GM15510 (cell line): ENCODE results near the gene AMIGO3.

Source experiments
- POLR2A ChIP-seq: IDR thresholded peaks from 3 replicates; pipeline ENCODE4 v1.6.1; 2011; ENCODE audit warnings: borderline replicate concordance; ENCODE audit not compliant: insufficient read length; ENCODE audit errors: extremely low read depth

The AMIGO3 gene

DNA sequence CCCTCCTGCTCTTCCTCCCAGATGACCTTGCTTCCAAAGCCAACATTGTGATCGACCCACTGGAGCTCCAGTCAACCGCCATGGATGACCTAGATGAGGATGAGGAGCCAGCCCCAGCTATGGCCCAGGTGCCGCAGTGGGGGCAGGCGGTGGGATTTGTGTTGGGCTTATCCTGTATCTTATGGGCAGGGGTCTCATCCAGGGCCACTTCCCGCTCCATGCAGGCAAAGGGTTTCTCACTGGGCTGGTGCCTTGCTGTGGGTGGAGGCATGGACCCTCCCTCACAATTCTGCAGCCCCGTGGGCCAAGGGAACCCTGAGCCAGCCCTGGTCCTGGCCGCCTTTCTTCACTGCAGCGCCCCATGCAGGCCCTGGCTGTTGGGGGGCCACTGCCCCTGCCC is 14.9 kb downstream of the AMIGO3 start:
- TF ChIP-seq POLR2A = no peak

GRCh38 chr3:49703956-49704355 is 15.5 kb downstream of the AMIGO3 start:
- no peak for TF ChIP-seq POLR2A

DNA sequence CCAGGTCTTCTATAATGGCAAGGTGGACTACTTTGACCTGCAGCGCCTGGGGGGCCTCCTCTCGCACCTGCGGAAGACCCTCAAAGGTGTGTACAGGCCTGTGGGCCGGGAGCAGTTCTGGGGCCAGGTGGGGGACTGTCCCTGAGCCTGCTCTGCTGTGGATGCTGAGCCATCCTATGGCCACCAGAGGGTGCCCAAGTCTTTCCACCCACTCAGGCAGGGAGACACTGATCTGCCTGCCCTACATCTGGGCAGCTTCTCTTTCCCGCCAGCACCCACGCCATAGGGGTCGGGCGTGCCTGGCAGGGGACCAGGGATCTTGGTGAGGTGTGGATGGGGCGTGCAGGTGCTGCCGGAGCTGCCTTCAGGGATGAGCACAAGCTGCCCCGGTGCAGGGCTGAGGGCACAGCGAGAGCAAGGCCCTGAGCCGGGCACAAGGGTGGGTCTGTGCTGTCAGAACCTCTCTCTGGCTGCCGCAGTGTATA is 16.0 kb downstream of the AMIGO3 start:
- TF ChIP-seq POLR2A = no peak

GRCh38 chr3:49702672-49703071 is 16.8 kb downstream of the AMIGO3 start:
- no peak for TF ChIP-seq POLR2A

GRCh38 chr3:49701388-49702077 is 18.0 kb downstream of the AMIGO3 start:
- no peak for TF ChIP-seq POLR2A

DNA sequence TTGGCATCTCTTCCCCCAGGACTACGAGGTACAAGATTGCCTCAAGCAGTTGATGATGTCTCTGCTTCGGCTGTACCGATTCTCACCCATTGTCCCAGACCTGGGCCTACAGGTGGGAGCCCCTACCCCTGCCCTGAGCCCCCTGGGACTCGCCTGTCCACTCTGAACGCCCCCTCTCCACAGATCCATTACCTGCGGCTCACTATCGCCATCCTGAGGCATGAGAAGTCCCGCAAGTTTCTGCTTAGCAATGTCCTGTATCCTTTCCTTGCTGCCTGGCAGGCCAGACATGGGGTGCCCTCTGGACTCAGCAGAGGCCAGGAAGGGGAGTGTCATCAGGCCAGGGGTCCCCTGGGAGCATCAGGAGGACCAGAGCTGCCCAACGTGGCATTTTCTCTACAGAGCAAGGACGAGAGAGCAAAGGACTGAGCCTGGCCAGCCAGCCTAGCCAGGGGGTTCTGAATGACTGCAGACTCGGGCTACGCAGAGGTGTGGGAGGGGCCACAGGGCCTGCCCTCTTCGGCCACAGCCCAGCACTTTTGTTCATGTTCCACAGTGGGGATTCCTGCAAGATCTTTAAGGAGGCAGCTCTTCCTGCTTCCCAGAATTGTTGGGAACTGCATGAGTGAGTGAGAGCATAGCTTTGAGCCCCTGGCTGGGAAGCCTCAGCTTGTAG is 18.9 kb downstream of the AMIGO3 start:
- no peak for TF ChIP-seq POLR2A

DNA sequence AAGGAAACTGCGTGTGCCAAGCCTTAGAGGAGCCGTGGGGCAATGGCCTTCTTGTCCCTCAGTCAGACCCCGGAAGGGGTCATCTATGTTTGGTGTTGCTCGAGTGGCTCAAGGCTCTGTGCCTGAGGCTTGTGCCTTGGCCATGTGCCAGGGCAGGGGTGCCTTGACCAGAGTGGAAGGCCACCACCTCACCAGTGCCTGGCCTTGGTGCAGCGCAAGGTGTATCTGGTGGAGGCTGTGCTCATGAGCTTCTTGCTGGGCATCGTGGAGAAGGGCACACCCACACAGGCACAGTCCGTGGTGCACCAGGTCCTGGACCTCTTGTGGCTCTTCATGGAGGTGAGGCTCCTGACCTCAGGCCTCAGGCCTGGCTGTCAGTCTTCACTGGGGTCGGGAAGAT is 19.5 kb downstream of the AMIGO3 start:
- TF ChIP-seq POLR2A = no peak

- no peak for TF ChIP-seq POLR2A
These were observed 20.1 kb downstream of the AMIGO3 start for GRCh38 chr3:49699281-49699979.

DNA sequence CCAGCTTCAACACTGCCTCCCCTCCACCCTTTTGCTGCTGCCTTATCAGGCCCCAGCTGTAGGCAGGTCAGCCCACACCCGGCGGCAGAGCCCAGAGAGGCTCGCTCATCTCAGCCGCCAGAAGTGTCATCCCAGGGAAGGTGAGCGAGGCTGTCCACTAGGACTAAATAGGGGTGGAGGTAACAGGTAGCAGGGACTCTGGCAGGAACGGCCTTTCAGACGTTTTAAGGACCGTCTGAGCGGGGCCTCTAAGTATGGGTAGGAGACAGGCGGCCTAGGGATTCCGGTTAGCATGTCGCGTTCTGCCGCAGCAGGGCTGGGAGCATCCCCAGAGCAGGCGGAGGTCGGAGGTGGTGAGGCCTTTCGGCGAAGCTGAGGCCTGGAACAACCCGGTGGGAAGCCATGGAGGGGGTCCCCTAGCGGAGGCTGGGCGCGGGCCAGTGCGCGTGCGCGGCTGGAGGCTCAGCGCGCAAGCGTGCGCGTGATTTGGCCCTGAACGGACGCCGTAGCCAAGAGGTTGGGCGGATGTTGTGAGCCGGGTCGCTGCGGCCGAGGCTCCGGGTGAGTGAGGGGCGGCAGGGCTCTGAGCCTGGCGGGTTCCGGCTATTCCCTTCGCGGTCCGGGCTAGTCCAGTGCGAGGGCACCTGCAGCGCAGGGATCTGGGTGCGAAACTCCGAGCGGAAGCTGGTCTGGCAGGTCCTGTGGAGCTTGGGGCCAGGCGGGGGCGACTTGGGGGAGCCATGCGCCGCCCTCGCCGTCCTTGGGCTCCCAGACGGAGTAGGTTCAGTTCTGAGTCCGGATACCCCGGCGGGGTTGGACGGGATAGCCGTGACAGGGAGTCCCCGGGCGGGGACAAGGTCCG is 30.2 kb downstream of the AMIGO3 start, which contains the start of the genes MST1 and RNF123:
Gene MST1 (minus strand): TSS at position 429 of the 862 bp plus-strand sequence. CDS start 783 bp downstream, outside the sequence.
Gene RNF123 (plus strand): TSS at position 512 of the 862 bp plus-strand sequence. CDS start 1,609 bp downstream, outside the sequence.
- TF ChIP-seq POLR2A = peak; percentile 83

- TF ChIP-seq POLR2A = no peak
These were observed 36.3 kb downstream of the AMIGO3 start for GRCh38 chr3:49683162-49683561.

GRCh38 chr3:49681543-49681942 is 37.9 kb downstream of the AMIGO3 start:
- no peak for TF ChIP-seq POLR2A

- TF ChIP-seq POLR2A = no peak
These were observed 38.3 kb downstream of the AMIGO3 start for GRCh38 chr3:49681232-49681522.

DNA sequence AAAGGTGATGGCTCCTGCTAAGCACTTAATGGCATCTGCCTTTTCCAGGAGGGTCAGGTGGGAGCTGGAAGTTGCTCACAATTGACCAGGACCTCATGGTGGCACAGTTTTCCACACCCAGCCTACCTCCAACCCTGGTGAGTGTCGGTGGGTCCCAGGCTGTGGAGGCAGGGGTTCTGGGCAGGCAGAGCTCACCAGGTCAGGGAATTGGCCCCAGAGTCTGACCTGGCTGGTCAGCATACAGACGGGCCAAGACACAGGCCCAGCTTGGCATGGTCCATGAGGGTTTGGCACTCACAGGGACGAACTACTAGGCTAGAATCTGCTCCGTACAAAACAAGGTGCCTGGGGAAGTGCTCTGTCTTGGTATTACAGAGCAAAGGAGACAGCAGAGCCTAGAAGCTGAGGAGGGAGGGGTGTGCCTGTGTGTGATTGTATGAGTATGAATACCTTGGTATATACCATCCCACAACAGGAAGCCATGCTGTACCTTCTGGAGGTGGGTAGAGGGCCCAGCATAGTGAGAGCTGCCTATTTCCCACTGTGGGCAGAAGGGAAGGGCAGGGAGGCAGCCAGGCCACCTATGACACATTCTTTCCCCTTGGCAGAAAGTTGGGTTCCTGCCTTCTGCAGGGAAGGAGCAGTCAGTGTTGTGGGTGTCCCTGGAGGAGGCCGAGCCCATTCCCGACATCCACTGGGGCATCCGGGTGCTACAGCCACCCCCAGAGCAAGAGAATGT is 38.8 kb downstream of the AMIGO3 start:
- no peak for TF ChIP-seq POLR2A

- no peak for TF ChIP-seq POLR2A
These were observed 43.6 kb downstream of the AMIGO3 start for GRCh38 chr3:49675912-49676311.
